ENCODE data around the gene EP400. TPM values are rescaled to one million over a fixed set of nuclear protein-coding genes. Genes with fewer than 3 reads are reported as not detected.

Gene EP400
- total and polyA plus RNA-seq, 2 of the 8 experiments (the other 6 are each of a cell fraction or from before 2014, with no cell fraction given): 13.1 to 69.7 TPM

DNA sequence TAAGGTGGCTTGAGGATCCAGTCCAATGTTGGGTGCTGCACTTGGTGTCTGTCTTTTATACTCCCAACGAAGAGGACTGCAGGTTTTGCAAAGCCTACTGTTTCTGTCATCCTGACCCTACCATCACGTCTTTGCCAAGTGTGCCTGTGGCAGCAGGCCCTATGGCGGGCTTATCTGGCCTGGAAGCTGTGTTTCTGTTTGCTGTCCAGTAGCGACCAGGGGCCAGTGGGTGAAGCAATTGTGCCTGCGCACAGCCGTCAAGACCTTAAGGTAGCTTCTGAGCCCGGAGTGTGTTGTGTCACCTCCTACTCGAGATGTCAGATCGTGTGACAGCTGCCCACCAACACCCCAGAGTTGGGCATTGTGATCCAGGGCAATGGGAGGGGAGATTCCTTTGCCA lies 131.7 kb downstream of the EP400 start (continued):
- TF ChIP-seq CHD1 (IDR thresholded peaks at IDR 0.05; ENCODE audit: low read depth, low read length): no peak
- TF ChIP-seq, protein P1, sequence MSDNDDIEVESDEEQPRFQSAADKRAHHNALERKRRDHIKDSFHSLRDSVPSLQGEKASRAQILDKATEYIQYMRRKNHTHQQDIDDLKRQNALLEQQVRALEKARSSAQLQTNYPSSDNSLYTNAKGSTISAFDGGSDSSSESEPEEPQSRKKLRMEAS (IDR thresholded peaks at IDR 0.05): no peak
- TF ChIP-seq SP1 (IDR thresholded peaks at IDR 0.05; ENCODE audit: low read depth, low read length): no peak
- TF ChIP-seq POU5F1 (IDR thresholded peaks at IDR 0.05; ENCODE audit: low read depth, low read length): no peak

Measured in H1 (cell line).